ENCODE measurements around the gene PTGER4.

Gene PTGER4

GRCh38 chr5:40656766-40657165, 22.9 kb upstream of the PTGER4 start:
- TF ChIP-seq ZFX (IDR thresholded peaks at IDR 0.05; ENCODE audit: borderline replicate concordance), result no peak
- no peak for TF ChIP-seq CTCF (IDR thresholded peaks at IDR 0.05)
- no peak overlapping the region for H3K27ac ChIP-seq

GRCh38 chr5:40660751-40661150, 19.0 kb upstream of the PTGER4 start:
- H3K27ac ChIP-seq, result no peak overlapping the region
- TF ChIP-seq ZFX (IDR thresholded peaks at IDR 0.05; ENCODE audit: borderline replicate concordance) (no peak), CTCF (IDR thresholded peaks at IDR 0.05) (no peak)

GRCh38 chr5:40665635-40666298, 13.9 kb upstream of the PTGER4 start:
- H3K27ac ChIP-seq, result no peak overlapping the region
- TF ChIP-seq ZFX (IDR thresholded peaks at IDR 0.05; ENCODE audit: borderline replicate concordance), result no peak
- no peak for TF ChIP-seq CTCF (IDR thresholded peaks at IDR 0.05)

- TF ChIP-seq CTCF (IDR thresholded peaks at IDR 0.05) (no peak), ZFX (IDR thresholded peaks at IDR 0.05; ENCODE audit: borderline replicate concordance) (no peak)
These were observed 13.1 kb upstream of the PTGER4 start for GRCh38 chr5:40666657-40667056.

GRCh38 chr5:40667161-40667663, 12.5 kb upstream of the PTGER4 start:
- no peak for TF ChIP-seq ZFX (IDR thresholded peaks at IDR 0.05; ENCODE audit: borderline replicate concordance)
- no peak for TF ChIP-seq CTCF (IDR thresholded peaks at IDR 0.05)
- no peak overlapping the region for H3K27ac ChIP-seq

More at GRCh38 chr5:40666657-40667056, 13.1 kb upstream of the PTGER4 start:
- H3K27ac ChIP-seq, result no peak overlapping the region

- no peak for TF ChIP-seq ZFX (IDR thresholded peaks at IDR 0.05; ENCODE audit: borderline replicate concordance)
- no peak for TF ChIP-seq CTCF (IDR thresholded peaks at IDR 0.05)
- H3K27ac ChIP-seq, result no peak overlapping the region
These were observed 9.9 kb upstream of the PTGER4 start for GRCh38 chr5:40669606-40670390.

- H3K27ac ChIP-seq, result no peak overlapping the region
- TF ChIP-seq CTCF (IDR thresholded peaks at IDR 0.05) (no peak), ZFX (IDR thresholded peaks at IDR 0.05; ENCODE audit: borderline replicate concordance) (no peak)
These were observed 7.3 kb upstream of the PTGER4 start for GRCh38 chr5:40672425-40672824.

Data from 22Rv1 (cell line).